Stimulated activated CD8-positive, alpha-beta memory T cell treated with anti-CD3 and anti-CD28 coated beads, Interleukin-4, amount 100 ng/mL, for 24 hours (primary cell): ENCODE data around the gene JMY.

Source experiments
- DNase-seq: peaks from one replicate; pipeline ENCODE4 v3.0.0-alpha.2; 2020; ENCODE audit warnings: low read depth

JMY gene

GRCh38 chr5:79235634-79236361 is at the start of gene JMY:
TSS of gene JMY (plus strand) at chr5:79236131. CDS start at chr5:79236651, 520 bp downstream.
- peak; percentile 78 for DNase-seq

- DNase-seq = no peak
These were observed 49.5 kb upstream of the JMY start for GRCh38 chr5:79186455-79186854.

GRCh38 chr5:79189439-79190234 is 46.3 kb upstream of the JMY start:
- DNase-seq = no peak

GRCh38 chr5:79190235-79190529 is 45.7 kb upstream of the JMY start:
- DNase-seq = no peak

GRCh38 chr5:79191457-79191856 is 44.5 kb upstream of the JMY start:
- DNase-seq = no peak

GRCh38 chr5:79193643-79194042 is 42.3 kb upstream of the JMY start:
- DNase-seq = no peak

- DNase-seq = no peak
These were observed 35.3 kb upstream of the JMY start for GRCh38 chr5:79200573-79201183.

GRCh38 chr5:79201206-79201605 is 34.7 kb upstream of the JMY start:
- no peak for DNase-seq

GRCh38 chr5:79202076-79202475 is 33.9 kb upstream of the JMY start:
- DNase-seq = no peak

- no peak for DNase-seq
These were observed 30.0 kb upstream of the JMY start for GRCh38 chr5:79205965-79206364.

GRCh38 chr5:79206541-79206940 is 29.4 kb upstream of the JMY start:
- no peak for DNase-seq

GRCh38 chr5:79209505-79209904 is 26.4 kb upstream of the JMY start:
- DNase-seq = no peak

GRCh38 chr5:79224286-79224984 is 11.5 kb upstream of the JMY start:
- no peak for DNase-seq

GRCh38 chr5:79225026-79225425 is 10.9 kb upstream of the JMY start:
- no peak for DNase-seq

GRCh38 chr5:79225441-79225840 is 10.5 kb upstream of the JMY start:
- no peak for DNase-seq

GRCh38 chr5:79227484-79228025 is 8.4 kb upstream of the JMY start:
- DNase-seq = no peak

GRCh38 chr5:79229357-79230174 is 6.4 kb upstream of the JMY start:
- no peak for DNase-seq

- DNase-seq = no peak
These were observed 684 bp upstream of the JMY start for GRCh38 chr5:79235261-79235633.

- no peak for DNase-seq
These were observed 535 bp downstream of the JMY start for GRCh38 chr5:79236362-79236969.

GRCh38 chr5:79236970-79237739 is 1.2 kb downstream of the JMY start:
- DNase-seq = peak; percentile 10
